ENCODE results near the gene OTUD7B. TPM values are rescaled to one million over a fixed set of nuclear protein-coding genes. Genes with fewer than 3 reads are reported as not detected.
"Not testable (repeated sequence)": the region's sequence is repeated elsewhere in the genome, so short reads cannot be mapped to it uniquely, and the experiment has no call there.

The OTUD7B gene
- total and polyA plus RNA-seq, 4 donors: 6.3 to 41.2 (median 21.5) TPM

DNA sequence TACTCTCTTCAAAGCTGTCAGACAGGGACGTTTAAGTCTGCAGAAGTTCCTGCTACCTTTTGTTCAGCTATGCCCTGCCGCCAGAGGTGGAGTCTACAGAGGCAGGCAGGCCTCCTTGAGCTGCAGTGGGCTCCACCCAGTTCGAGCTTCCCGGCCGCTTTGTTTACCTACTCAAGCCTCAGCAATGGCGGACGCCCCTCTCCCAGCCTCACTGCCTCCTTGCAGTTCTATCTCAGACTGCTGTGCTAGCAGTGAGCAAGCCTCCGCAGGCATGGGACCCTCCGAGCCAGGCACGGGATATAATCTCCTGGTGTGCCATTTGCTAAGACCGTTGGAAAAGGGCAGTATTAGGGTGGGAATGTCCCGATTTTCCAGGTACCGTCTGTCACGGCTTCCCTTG lies 53.0 kb downstream of the OTUD7B start:
- H3K4me3 ChIP-seq (ENCODE audit: low read length in 2 of 2); H3K36me3 ChIP-seq (ENCODE audit: control insufficient read depth in 1 of 2, insufficient read depth in 2 of 2, low read length in 1 of 2); H3K27ac ChIP-seq (ENCODE audit: low read depth in 1 of 2, low read length in 2 of 2); DNase-seq; H3K4me1 ChIP-seq (ENCODE audit: control insufficient read depth in 1 of 2, insufficient read depth in 2 of 2, low read length in 2 of 2); H3K27me3 ChIP-seq (ENCODE audit: control insufficient read depth in 1 of 2, insufficient read depth in 2 of 2, low read length in 1 of 2); H3K9me3 ChIP-seq (ENCODE audit: control insufficient read depth, low read length); ATAC-seq (ENCODE audit: low FRiP score); intact Hi-C loops (cut with DNase I): not testable (repeated sequence)
- WGBS, 2 donors: 96 to 98% methylated on average over 14 of the region's 14 CpGs

- H3K4me3 ChIP-seq (ENCODE audit: low read length in 2 of 2): no peak overlapping the region
- intact Hi-C loops (cut with DNase I): no loop called here
- peaks cover 0 to 5% of the 10 kb centered on the region in 2 donors for H3K36me3 ChIP-seq (ENCODE audit: control insufficient read depth in 1 of 2, insufficient read depth in 2 of 2, low read length in 1 of 2)
- no peaks in the 10 kb centered on the region for H3K27me3 ChIP-seq (ENCODE audit: control insufficient read depth in 1 of 2, insufficient read depth in 2 of 2, low read length in 1 of 2)
- ATAC-seq (ENCODE audit: low FRiP score): no peak
- H3K9me3 ChIP-seq (ENCODE audit: control insufficient read depth, low read length): no peaks in the 10 kb centered on the region
- no peaks in the 10 kb centered on the region for H3K4me1 ChIP-seq (ENCODE audit: control insufficient read depth in 1 of 2, insufficient read depth in 2 of 2, low read length in 2 of 2)
- DNase-seq: no peak
- 75 to 77% methylated on average over 6 of the region's 6 CpGs for WGBS, 2 donors
- H3K27ac ChIP-seq (ENCODE audit: low read depth in 1 of 2, low read length in 2 of 2): no peak overlapping the region
Observed at GRCh38 chr1:149949911-149950310, 60.6 kb downstream of the OTUD7B start.

GRCh38 chr1:149945206-149945605 lies 65.3 kb downstream of the OTUD7B start:
- no peak for ATAC-seq (ENCODE audit: low FRiP score)
- intact Hi-C loops (cut with DNase I): no loop called here
- 91 to 94% methylated on average over 4 of the region's 4 CpGs for WGBS, 2 donors
- no peaks in the 10 kb centered on the region for H3K9me3 ChIP-seq (ENCODE audit: control insufficient read depth, low read length)
- H3K36me3 ChIP-seq (ENCODE audit: control insufficient read depth in 1 of 2, insufficient read depth in 2 of 2, low read length in 1 of 2): peaks cover 0 to 5% of the 10 kb centered on the region in 2 donors
- no peak overlapping the region for H3K27ac ChIP-seq (ENCODE audit: low read depth in 1 of 2, low read length in 2 of 2)
- H3K4me1 ChIP-seq (ENCODE audit: control insufficient read depth in 1 of 2, insufficient read depth in 2 of 2, low read length in 2 of 2): no peaks in the 10 kb centered on the region
- no peaks in the 10 kb centered on the region for H3K27me3 ChIP-seq (ENCODE audit: control insufficient read depth in 1 of 2, insufficient read depth in 2 of 2, low read length in 1 of 2)
- no peak for DNase-seq
- H3K4me3 ChIP-seq (ENCODE audit: low read length in 2 of 2): no peak overlapping the region

DNA sequence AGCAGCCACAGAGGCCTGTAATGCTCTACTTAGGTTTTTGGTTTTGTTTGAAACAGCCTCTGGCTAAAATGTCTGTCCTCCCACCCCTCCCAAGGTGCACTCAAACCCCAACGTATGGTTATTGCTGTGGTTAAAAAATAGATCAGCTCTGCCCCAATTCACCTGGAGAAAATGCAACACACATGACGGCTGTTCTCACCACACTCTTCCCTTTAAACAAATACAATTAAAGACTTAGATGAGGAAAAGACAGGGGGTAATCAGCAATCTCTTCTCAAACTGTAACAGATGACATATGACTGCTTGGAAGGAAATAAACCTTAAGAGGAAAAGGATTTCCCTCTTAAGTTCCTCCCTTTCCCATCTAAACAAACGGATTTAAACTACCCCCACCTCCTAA lies 67.6 kb downstream of the OTUD7B start:
- no peaks in the 10 kb centered on the region for H3K27me3 ChIP-seq (ENCODE audit: control insufficient read depth in 1 of 2, insufficient read depth in 2 of 2, low read length in 1 of 2)
- H3K36me3 ChIP-seq (ENCODE audit: control insufficient read depth in 1 of 2, insufficient read depth in 2 of 2, low read length in 1 of 2): no peaks in the 10 kb centered on the region
- WGBS, 2 donors: 46 to 59% methylated on average over 3 of the region's 3 CpGs
- H3K27ac ChIP-seq (ENCODE audit: low read depth in 1 of 2, low read length in 2 of 2): no peak overlapping the region
- ATAC-seq (ENCODE audit: low FRiP score) (no peak), DNase-seq (no peak)
- intact Hi-C loops (cut with DNase I): no loop called here
- peaks cover 0 to 2% of the 10 kb centered on the region in 2 donors for H3K4me1 ChIP-seq (ENCODE audit: control insufficient read depth in 1 of 2, insufficient read depth in 2 of 2, low read length in 2 of 2)
- no peaks in the 10 kb centered on the region for H3K9me3 ChIP-seq (ENCODE audit: control insufficient read depth, low read length)
- H3K4me3 ChIP-seq (ENCODE audit: low read length in 2 of 2): no peak overlapping the region

DNA sequence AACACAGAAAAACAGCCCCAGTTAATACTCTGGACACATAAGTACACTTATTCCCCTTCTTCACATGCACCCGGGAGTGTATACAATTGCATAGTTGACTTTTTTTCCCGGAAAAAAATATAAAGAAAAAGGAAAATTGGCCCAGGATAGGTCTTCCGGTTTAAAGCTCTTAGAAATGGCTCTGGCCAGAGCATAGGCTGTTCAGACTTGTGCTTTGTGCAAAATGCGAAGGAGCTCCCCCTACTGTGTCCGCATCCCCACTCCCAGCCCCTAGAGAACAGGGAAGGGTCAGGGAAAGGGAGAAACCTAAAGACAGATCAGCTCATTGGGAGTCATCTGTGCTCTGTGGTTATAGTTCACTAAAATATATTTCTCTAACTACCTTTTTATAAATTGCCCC lies 68.3 kb downstream of the OTUD7B start:
- 10 to 15% methylated on average over 5 of the region's 5 CpGs for WGBS, 2 donors

DNA sequence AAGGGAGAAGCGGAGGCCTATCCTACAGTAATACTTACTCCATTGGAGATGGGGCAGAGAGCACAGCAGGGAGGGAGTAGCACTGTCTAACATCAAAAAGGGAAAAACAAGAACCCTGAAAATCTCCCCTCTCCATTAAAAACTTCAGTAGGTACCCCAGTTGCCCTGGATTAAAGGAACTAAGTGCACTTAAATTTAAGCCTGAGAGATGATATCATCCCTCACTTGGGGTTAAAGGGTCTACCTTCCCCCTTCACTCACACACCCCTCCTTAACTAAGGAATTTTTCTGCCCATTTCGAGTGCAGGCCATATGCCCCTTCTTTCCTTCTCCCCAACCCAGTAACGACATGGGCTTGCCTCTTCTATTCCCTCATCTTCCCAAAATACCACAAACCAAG lies 70.1 kb downstream of the OTUD7B start:
- DNase-seq (no peak), ATAC-seq (ENCODE audit: low FRiP score) (no peak)
- intact Hi-C loops (cut with DNase I): no loop called here
- H3K9me3 ChIP-seq (ENCODE audit: control insufficient read depth, low read length): no peaks in the 10 kb centered on the region
- WGBS, 2 donors: 90 to 92% methylated on average over 3 of the region's 3 CpGs
- no peak overlapping the region for H3K4me3 ChIP-seq (ENCODE audit: low read length in 2 of 2)
- H3K4me1 ChIP-seq (ENCODE audit: control insufficient read depth in 1 of 2, insufficient read depth in 2 of 2, low read length in 2 of 2): peaks cover 2% of the 10 kb centered on the region in 2 donors
- H3K27ac ChIP-seq (ENCODE audit: low read depth in 1 of 2, low read length in 2 of 2): no peak overlapping the region
- H3K27me3 ChIP-seq (ENCODE audit: control insufficient read depth in 1 of 2, insufficient read depth in 2 of 2, low read length in 1 of 2): no peaks in the 10 kb centered on the region
- no peaks in the 10 kb centered on the region for H3K36me3 ChIP-seq (ENCODE audit: control insufficient read depth in 1 of 2, insufficient read depth in 2 of 2, low read length in 1 of 2)

More for the DNA sequence above, 68.3 kb downstream of the OTUD7B start:
- intact Hi-C loops (cut with DNase I): no loop called here
- Histone ChIP-seq H3K27ac (ENCODE audit: low read depth in 1 of 2, low read length in 2 of 2) (no peak overlapping the region), H3K27me3 (ENCODE audit: control insufficient read depth in 1 of 2, insufficient read depth in 2 of 2, low read length in 1 of 2) (no peaks in the 10 kb centered on the region), H3K4me1 (ENCODE audit: control insufficient read depth in 1 of 2, insufficient read depth in 2 of 2, low read length in 2 of 2) (peaks cover 0 to 2% of the 10 kb centered on the region in 2 donors), H3K4me3 (ENCODE audit: low read length in 2 of 2) (no peak overlapping the region), H3K36me3 (ENCODE audit: control insufficient read depth in 1 of 2, insufficient read depth in 2 of 2, low read length in 1 of 2) (no peaks in the 10 kb centered on the region), H3K9me3 (ENCODE audit: control insufficient read depth, low read length) (no peaks in the 10 kb centered on the region)
- DNase-seq: no peak
- no peak for ATAC-seq (ENCODE audit: low FRiP score)

DNA sequence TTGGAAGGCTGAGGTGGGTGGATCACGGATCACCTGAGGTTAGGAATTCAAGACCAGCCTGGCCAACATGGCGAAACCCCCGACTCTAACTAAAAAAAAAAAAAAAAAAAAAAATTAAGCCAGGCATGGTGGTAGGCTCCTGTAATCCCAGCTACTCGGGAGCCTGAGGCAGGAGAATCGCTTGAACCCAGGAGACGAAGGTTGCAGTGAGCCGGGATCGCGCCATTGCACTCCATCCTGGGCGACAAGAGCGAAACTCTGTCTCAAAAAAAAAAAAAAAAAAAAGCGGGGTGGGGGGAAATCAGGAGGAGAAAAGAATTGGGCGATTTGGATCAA lies 71.9 kb downstream of the OTUD7B start:
- Histone ChIP-seq H3K27ac (ENCODE audit: low read depth in 1 of 2, low read length in 2 of 2) (peak overlapping the region in 1 of 2 donors; percentile 77), H3K4me3 (ENCODE audit: low read length in 2 of 2) (peak overlapping the region in 1 of 2 donors; percentile 0)
- DNase-seq; H3K4me1 ChIP-seq (ENCODE audit: control insufficient read depth in 1 of 2, insufficient read depth in 2 of 2, low read length in 2 of 2); H3K36me3 ChIP-seq (ENCODE audit: control insufficient read depth in 1 of 2, insufficient read depth in 2 of 2, low read length in 1 of 2); H3K27me3 ChIP-seq (ENCODE audit: control insufficient read depth in 1 of 2, insufficient read depth in 2 of 2, low read length in 1 of 2); H3K9me3 ChIP-seq (ENCODE audit: control insufficient read depth, low read length): not testable (repeated sequence)
- 15 to 18% methylated on average over 11 to 13 of the region's 13 CpGs for WGBS, 2 donors
- peak; percentile 30 for ATAC-seq (ENCODE audit: low FRiP score)
- intact Hi-C loops (cut with DNase I): loop anchor here in 1 of 2 donors (2.0 kb wide), 1 partner anchor 50 kb away; no protein-coding TSS in a partner anchor

- H3K27ac ChIP-seq (ENCODE audit: low read depth in 1 of 2, low read length in 2 of 2): peak overlapping the region in 1 of 2 donors; percentile 52
- H3K9me3 ChIP-seq (ENCODE audit: control insufficient read depth, low read length): no peaks in the 10 kb centered on the region
- H3K4me3 ChIP-seq (ENCODE audit: low read length in 2 of 2): no peak overlapping the region
- intact Hi-C loops (cut with DNase I): loop anchor here in 1 of 2 donors (2.0 kb wide), 1 partner anchor 49 kb away; no protein-coding TSS in a partner anchor
- H3K27me3 ChIP-seq (ENCODE audit: control insufficient read depth in 1 of 2, insufficient read depth in 2 of 2, low read length in 1 of 2): no peaks in the 10 kb centered on the region
- H3K36me3 ChIP-seq (ENCODE audit: control insufficient read depth in 1 of 2, insufficient read depth in 2 of 2, low read length in 1 of 2): no peaks in the 10 kb centered on the region
- H3K4me1 ChIP-seq (ENCODE audit: control insufficient read depth in 1 of 2, insufficient read depth in 2 of 2, low read length in 2 of 2): peaks cover 2 to 7% of the 10 kb centered on the region in 2 donors
- ATAC-seq (ENCODE audit: low FRiP score) (no peak), DNase-seq (no peak)
Observed at GRCh38 chr1:149937759-149938158, 72.8 kb downstream of the OTUD7B start.

DNA sequence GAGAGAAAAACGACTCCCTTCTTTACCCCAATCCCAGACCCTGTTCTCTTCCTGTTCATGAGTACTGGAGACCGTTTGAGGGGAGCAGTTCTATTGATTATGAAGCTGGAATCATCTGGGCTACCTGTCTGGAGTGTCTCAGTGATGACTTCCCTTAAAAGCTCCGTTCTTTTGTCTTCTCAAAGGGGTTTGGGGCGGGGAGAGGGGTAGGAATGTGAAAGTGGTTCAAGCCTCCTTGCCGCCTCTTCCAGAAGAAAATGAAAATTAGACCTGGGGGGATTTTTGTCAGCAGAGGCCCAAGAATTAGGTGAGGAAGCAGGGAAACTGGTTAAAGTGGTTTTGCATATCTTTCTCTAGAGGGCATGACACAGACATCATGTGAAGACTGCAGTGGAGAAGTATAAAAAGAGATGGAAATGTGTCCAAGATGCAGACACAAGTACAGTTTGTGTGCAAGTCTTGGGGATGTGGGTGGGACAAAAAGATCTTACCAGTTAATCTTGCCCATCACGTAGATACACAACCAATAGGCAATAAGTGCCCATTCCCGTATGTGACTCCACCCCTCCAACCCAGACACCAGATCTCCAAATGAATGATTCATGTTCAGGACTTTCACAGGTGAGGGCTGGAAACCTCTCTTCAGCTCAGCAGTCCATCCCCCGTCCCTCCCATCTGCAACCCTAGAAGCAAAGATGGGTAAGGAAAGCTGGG lies 73.4 kb downstream of the OTUD7B start:
- peak; percentile 6 for ATAC-seq (ENCODE audit: low FRiP score)
- WGBS, 2 donors: 4 to 5% methylated on average over 8 of the region's 8 CpGs
- H3K4me1 ChIP-seq (ENCODE audit: control insufficient read depth in 1 of 2, insufficient read depth in 2 of 2, low read length in 2 of 2): peaks cover 2 to 7% of the 10 kb centered on the region in 2 donors

More for the DNA sequence above, 73.4 kb downstream of the OTUD7B start:
- H3K36me3 ChIP-seq (ENCODE audit: control insufficient read depth in 1 of 2, insufficient read depth in 2 of 2, low read length in 1 of 2): no peaks in the 10 kb centered on the region
- no peaks in the 10 kb centered on the region for H3K9me3 ChIP-seq (ENCODE audit: control insufficient read depth, low read length)
- intact Hi-C loops (cut with DNase I): no loop called here
- H3K27me3 ChIP-seq (ENCODE audit: control insufficient read depth in 1 of 2, insufficient read depth in 2 of 2, low read length in 1 of 2): no peaks in the 10 kb centered on the region
- peak overlapping the region; percentile 62 to 83 for H3K4me3 ChIP-seq (ENCODE audit: low read length in 2 of 2)
- no peak for DNase-seq
- H3K27ac ChIP-seq (ENCODE audit: low read depth in 1 of 2, low read length in 2 of 2): peak overlapping the region; percentile 35 to 78
